Fibroblast of lung (primary cell): ENCODE measurements around the gene NECAB3. TPM values are rescaled to one million over a fixed set of nuclear protein-coding genes. Genes with fewer than 3 reads are reported as not detected.
A peak's percentile ranks its signal among the peaks of the same experiment; 100 is the strongest.

ENCODE experiments used
- DNase-seq, 2 donors: peaks; one replicate each; pipeline versions ENCODE4 v3.0.0 to v3.0.0-alpha.2; 2010; ENCODE audit warnings: low read depth in 2 of 2
- H2AFZ ChIP-seq: 2 replicates; pipeline ENCODE4 v1.5.1; 2012; ENCODE audit warnings: low read length, control low read depth, inconsistent platforms
- H3K27ac ChIP-seq: 2 replicates; pipeline ENCODE4 v1.5.1; 2011; ENCODE audit warnings: low read length, control low read depth; ENCODE audit not compliant: insufficient read depth
- H3K27me3 ChIP-seq: 2 replicates; pipeline ENCODE4 v1.5.1; 2011; ENCODE audit warnings: mild to moderate bottlenecking, low read length; ENCODE audit not compliant: control insufficient read depth, insufficient read depth
- H3K36me3 ChIP-seq: 2 replicates; pipeline ENCODE4 v1.5.1; 2011; ENCODE audit warnings: low read length; ENCODE audit not compliant: control insufficient read depth, insufficient read depth
- H3K4me1 ChIP-seq: 2 replicates; pipeline ENCODE4 v1.5.1; 2011; ENCODE audit warnings: low read length; ENCODE audit not compliant: control insufficient read depth, insufficient read depth; ENCODE audit errors: extremely low read depth
- H3K4me2 ChIP-seq: 2 replicates; pipeline ENCODE4 v1.5.1; 2011; ENCODE audit warnings: low read length, control low read depth; ENCODE audit not compliant: insufficient read depth; ENCODE audit errors: extremely low read depth
- H3K4me3 ChIP-seq, 4 experiments: fragments of 200-600 bp in 1 of 4; sonication (generic) in 1 of 4; replicated peaks in 1 of 4; 2 replicates each; pipeline ENCODE4 v1.5.1; 2011 to 2016; ENCODE audit warnings: low read length in 4 of 4, low read depth in 3 of 4, mild to moderate bottlenecking in 3 of 4, control low read depth in 2 of 4, inconsistent platforms in 1 of 4, mixed read lengths in 1 of 4; ENCODE audit not compliant: insufficient read depth in 1 of 4; ENCODE audit errors: control extremely low read depth in 1 of 4
- H3K79me2 ChIP-seq: 2 replicates; pipeline ENCODE4 v1.5.1; 2012; ENCODE audit warnings: mild to moderate bottlenecking, low read length, inconsistent platforms; ENCODE audit not compliant: control insufficient read depth, insufficient read depth
- H3K9ac ChIP-seq: 2 replicates; pipeline ENCODE4 v1.5.1; 2011; ENCODE audit warnings: mild to moderate bottlenecking, low read length, control low read depth; ENCODE audit not compliant: insufficient read depth
- H3K9me3 ChIP-seq: 2 replicates; pipeline ENCODE4 v1.5.1; 2012; ENCODE audit warnings: low read depth, low read length; ENCODE audit not compliant: control insufficient read depth, insufficient read depth
- H4K20me1 ChIP-seq: 2 replicates; pipeline ENCODE4 v1.5.1; 2011; ENCODE audit warnings: low read length; ENCODE audit not compliant: control insufficient read depth, insufficient read depth; ENCODE audit errors: extremely low read depth
- EZH2 ChIP-seq: IDR thresholded peaks from 2 replicates; pipeline ENCODE4 v1.5.1; 2012; ENCODE audit warnings: low read length, control low read depth, mild to moderate bottlenecking; ENCODE audit errors: missing control alignments
- polyA plus RNA-seq, 2 donors: library from polyadenylated mRNA; depleted of rRNA in 1 of 2; stranded (reverse) in 1 of 2; unstranded in 1 of 2; fragments of >200 nt; gene quantifications; 2 replicates each; pipeline ENCODE4 v1.2.1, GENCODE V29; 2011 to 2012; ENCODE audit warnings: missing spikeins in 1 of 2
- total RNA-seq: library from RNA; depleted of rRNA; stranded (reverse); fragments of >200 nt; gene quantifications from 2 replicates; pipeline ENCODE4 v1.2.1, GENCODE V29; 2014
- TF ChIP-seq, protein P1 (sequence below), 2 donors: IDR thresholded peaks in 1 of 2; conservative IDR thresholded peaks in 1 of 2; 1 replicate in 1 of 2; 2 replicates in 1 of 2; pipeline ENCODE4 v1.5.1; 2011 to 2012; ENCODE audit warnings: low read length in 2 of 2, control low read depth in 1 of 2, inconsistent platforms in 1 of 2, low read depth in 1 of 2, mild to moderate bottlenecking in 1 of 2

Gene NECAB3
- total and polyA plus RNA-seq, 2 donors (not counting 1 experiment from before 2014, with no cell fraction given) = 5.1 to 20.5 TPM

DNA sequence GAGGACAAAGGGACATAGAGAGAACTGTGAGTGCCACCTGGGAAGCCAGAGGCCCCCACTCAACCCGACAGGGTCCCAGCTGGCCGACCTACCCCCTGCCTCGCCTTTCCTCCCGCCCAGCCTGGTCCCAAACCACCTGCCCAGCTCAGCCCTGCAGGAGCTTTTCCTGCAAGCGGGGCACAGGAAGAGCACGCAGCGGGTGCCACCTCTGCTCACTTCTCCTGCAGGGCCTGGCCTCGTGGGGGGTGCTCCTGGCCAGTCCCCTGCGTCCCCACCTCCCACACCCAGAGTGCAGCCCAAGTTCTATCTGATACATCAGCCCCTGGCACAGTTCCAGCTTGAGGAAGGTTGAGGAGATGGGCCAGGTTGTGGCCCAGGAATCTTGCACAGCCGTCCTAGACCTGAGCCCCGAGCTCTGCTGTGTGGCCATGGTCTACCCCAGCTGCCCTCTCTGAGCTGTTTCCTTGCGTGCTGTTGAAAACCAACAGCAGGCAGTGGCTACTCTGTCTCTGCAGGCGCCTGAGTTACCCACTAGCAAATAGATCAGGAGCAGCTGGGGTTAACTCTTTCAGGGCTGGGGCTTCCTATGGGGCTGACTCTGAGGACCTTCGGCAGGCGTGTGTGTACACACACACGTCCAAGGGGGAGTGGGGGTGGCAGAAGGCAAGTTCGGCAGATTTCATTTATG is 1.7 kb downstream of the NECAB3 start:
- TF ChIP-seq EZH2 = no peak
- TF ChIP-seq, protein P1, sequence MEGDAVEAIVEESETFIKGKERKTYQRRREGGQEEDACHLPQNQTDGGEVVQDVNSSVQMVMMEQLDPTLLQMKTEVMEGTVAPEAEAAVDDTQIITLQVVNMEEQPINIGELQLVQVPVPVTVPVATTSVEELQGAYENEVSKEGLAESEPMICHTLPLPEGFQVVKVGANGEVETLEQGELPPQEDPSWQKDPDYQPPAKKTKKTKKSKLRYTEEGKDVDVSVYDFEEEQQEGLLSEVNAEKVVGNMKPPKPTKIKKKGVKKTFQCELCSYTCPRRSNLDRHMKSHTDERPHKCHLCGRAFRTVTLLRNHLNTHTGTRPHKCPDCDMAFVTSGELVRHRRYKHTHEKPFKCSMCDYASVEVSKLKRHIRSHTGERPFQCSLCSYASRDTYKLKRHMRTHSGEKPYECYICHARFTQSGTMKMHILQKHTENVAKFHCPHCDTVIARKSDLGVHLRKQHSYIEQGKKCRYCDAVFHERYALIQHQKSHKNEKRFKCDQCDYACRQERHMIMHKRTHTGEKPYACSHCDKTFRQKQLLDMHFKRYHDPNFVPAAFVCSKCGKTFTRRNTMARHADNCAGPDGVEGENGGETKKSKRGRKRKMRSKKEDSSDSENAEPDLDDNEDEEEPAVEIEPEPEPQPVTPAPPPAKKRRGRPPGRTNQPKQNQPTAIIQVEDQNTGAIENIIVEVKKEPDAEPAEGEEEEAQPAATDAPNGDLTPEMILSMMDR (conservative IDR thresholded peaks at IDR 0.05 in 1 of 2, IDR thresholded peaks at IDR 0.05 in 1 of 2; ENCODE audit: low read depth in 1 of 2, low read length in 2 of 2) = no peak
- no peak overlapping the region for H3K27ac ChIP-seq
- H3K4me1 ChIP-seq = peaks cover 21% of the 10 kb centered on the region
- H3K79me2 ChIP-seq = no peaks in the 10 kb centered on the region
- no peak for DNase-seq
- H3K4me2 ChIP-seq = peak overlapping the region; percentile 87
- no peaks in the 10 kb centered on the region for H3K9me3 ChIP-seq
- no peaks in the 10 kb centered on the region for H3K27me3 ChIP-seq
- peaks cover 7% of the 10 kb centered on the region for H3K36me3 ChIP-seq
- no peaks in the 10 kb centered on the region for H4K20me1 ChIP-seq
- peak overlapping the region in 2 of 4 experiments; percentile 72 to 76 for H3K4me3 ChIP-seq
- H3K9ac ChIP-seq = no peak overlapping the region
- no peak overlapping the region for H2AFZ ChIP-seq

DNA sequence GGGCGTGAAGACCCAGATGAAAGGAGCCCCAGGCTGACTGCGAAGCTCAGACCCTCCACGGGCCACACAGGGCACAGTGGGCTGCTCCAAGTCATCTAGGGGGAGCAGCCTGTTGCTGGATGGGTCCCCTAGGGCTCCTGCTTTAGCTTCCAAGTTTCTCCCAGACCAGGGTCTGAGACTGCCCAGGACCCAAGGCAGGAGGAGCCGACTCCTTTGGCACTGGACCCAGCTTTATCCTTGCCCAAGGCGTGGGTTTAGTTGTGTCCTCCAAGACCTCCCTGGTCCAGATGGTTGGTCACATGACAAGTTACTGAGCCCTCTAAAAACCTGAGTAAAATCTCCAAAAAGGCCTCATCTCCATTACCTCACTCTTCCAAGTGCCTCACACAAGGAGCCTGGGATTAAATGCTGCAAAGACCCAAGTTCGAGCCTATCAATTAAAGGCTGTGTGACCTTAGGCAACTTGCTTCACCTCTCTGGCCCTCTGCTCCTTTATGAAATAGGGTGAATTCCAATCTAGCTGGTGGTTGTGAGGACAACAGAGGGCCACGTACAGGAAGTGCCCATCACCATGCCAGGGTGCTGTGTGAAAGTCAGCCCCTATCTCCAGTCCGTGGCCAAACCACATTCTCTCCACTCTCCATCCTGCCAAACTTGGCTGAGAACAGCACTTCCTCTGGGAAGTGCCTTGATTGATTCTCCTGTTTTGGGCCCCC is 2.5 kb downstream of the NECAB3 start:
- Histone ChIP-seq H3K9ac (no peak overlapping the region), H3K36me3 (peaks cover 7% of the 10 kb centered on the region), H3K27ac (no peak overlapping the region), H3K4me1 (peaks cover 25% of the 10 kb centered on the region), H4K20me1 (no peaks in the 10 kb centered on the region), H2AFZ (no peak overlapping the region), H3K27me3 (no peaks in the 10 kb centered on the region), H3K9me3 (no peaks in the 10 kb centered on the region), H3K79me2 (no peaks in the 10 kb centered on the region), H3K4me3 (no peak overlapping the region), H3K4me2 (no peak overlapping the region)
- TF ChIP-seq, protein P1 (conservative IDR thresholded peaks at IDR 0.05 in 1 of 2, IDR thresholded peaks at IDR 0.05 in 1 of 2; ENCODE audit: low read depth in 1 of 2, low read length in 2 of 2) = no peak
- TF ChIP-seq EZH2 = no peak
- DNase-seq = no peak

DNA sequence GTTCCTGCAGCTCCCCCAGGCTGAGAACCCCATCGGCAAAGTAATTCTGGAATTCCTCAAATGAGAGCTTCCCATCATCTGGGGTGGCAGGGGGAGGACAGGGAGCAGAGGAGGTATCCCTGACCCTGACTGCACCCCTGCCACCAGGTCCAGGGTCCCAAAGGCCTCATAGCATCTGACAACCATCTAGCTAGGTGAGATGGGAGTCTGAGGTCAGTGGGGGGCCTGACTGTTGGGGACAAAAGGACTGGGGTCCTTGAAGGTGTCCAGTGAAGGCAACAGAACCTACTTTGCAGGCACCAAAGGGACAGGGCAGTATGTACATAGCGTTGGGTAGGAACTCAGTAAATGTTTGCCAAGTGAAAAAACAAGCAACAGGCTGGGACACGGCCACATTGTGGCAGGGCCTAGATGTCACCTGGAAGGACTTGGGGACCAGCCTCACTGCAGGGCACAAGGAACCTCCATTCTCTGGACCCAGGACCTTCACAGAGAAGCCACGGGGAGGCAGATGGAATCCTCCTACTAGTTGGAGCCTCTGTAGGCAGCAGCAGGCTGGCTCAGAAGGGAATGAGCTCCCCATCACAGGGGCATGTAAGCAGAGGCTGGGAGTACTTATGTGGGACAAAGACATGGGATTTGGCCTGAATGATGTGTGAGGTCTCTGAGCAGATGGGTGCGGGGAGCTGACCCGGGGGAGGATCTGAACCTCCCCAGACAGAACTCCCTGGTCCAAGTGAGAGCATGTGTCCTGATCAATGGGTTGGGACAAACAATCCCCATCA is 3.3 kb downstream of the NECAB3 start:
- H3K9ac ChIP-seq = no peak overlapping the region
- H3K27me3 ChIP-seq = no peaks in the 10 kb centered on the region
- no peak for DNase-seq
- peaks cover 7% of the 10 kb centered on the region for H3K36me3 ChIP-seq
- no peaks in the 10 kb centered on the region for H3K9me3 ChIP-seq
- H3K27ac ChIP-seq = no peak overlapping the region
- no peak for TF ChIP-seq EZH2
- TF ChIP-seq, protein P1 (conservative IDR thresholded peaks at IDR 0.05 in 1 of 2, IDR thresholded peaks at IDR 0.05 in 1 of 2; ENCODE audit: low read depth in 1 of 2, low read length in 2 of 2) = no peak
- H3K4me1 ChIP-seq = peaks cover 28% of the 10 kb centered on the region
- no peak overlapping the region for H2AFZ ChIP-seq
- H3K4me2 ChIP-seq = no peak overlapping the region
- no peaks in the 10 kb centered on the region for H3K79me2 ChIP-seq
- no peaks in the 10 kb centered on the region for H4K20me1 ChIP-seq
- H3K4me3 ChIP-seq = no peak overlapping the region
